NCI-H187 treated with DMSO at 0.1 percent for 48 hours (cell line): ENCODE results near the gene ZFHX3.

Experiments
- DNase-seq: peaks from one replicate; lab custom pipeline; 2025; lab: John Stamatoyannopoulos, UW

The ZFHX3 gene

GRCh38 chr16:72875291-72876031, 172.5 kb downstream of the ZFHX3 start:
- no peak for DNase-seq

GRCh38 chr16:72873853-72874252, 174.1 kb downstream of the ZFHX3 start:
- DNase-seq = no peak

- DNase-seq = no peak
Measured at GRCh38 chr16:72873044-72873443, 174.9 kb downstream of the ZFHX3 start.

GRCh38 chr16:72865835-72866234, 182.1 kb downstream of the ZFHX3 start:
- no peak for DNase-seq

GRCh38 chr16:72865258-72865657, 182.7 kb downstream of the ZFHX3 start:
- no peak for DNase-seq

- no peak for DNase-seq
Measured at GRCh38 chr16:72864130-72864833, 183.6 kb downstream of the ZFHX3 start.

- no peak for DNase-seq
Measured at GRCh38 chr16:72862090-72862489, 185.8 kb downstream of the ZFHX3 start.

- DNase-seq = no peak
Measured at GRCh38 chr16:72860726-72861562, 187.0 kb downstream of the ZFHX3 start.

- no peak for DNase-seq
Measured at GRCh38 chr16:72859581-72859980, 188.3 kb downstream of the ZFHX3 start.

- no peak for DNase-seq
Measured at GRCh38 chr16:72858665-72859493, 189.0 kb downstream of the ZFHX3 start.

GRCh38 chr16:72857834-72858664, 189.9 kb downstream of the ZFHX3 start:
- DNase-seq = no peak

- no peak for DNase-seq
Measured at GRCh38 chr16:72856797-72857196, 191.1 kb downstream of the ZFHX3 start.

GRCh38 chr16:72854267-72854959, 193.5 kb downstream of the ZFHX3 start:
- no peak for DNase-seq

GRCh38 chr16:72853575-72854266, 194.2 kb downstream of the ZFHX3 start:
- no peak for DNase-seq

- no peak for DNase-seq
Measured at GRCh38 chr16:72852421-72852820, 195.5 kb downstream of the ZFHX3 start.

GRCh38 chr16:72850853-72851252, 197.1 kb downstream of the ZFHX3 start:
- no peak for DNase-seq

GRCh38 chr16:72850021-72850420, 197.9 kb downstream of the ZFHX3 start:
- no peak for DNase-seq

GRCh38 chr16:72848759-72849664, 198.9 kb downstream of the ZFHX3 start:
- no peak for DNase-seq

- DNase-seq = no peak
Measured at GRCh38 chr16:72848028-72848400, 199.9 kb downstream of the ZFHX3 start.
